Urinary bladder (tissue), 4 donors: ENCODE measurements around the gene SH2D7. TPM values are rescaled to one million over a fixed set of nuclear protein-coding genes. Genes with fewer than 3 reads are reported as not detected.
A peak's percentile ranks its signal among the peaks of the same experiment; 100 is the strongest.

Experiments
- DNase-seq: peaks from one replicate; pipeline ENCODE4 v3.0.0-alpha.2; 2015; ENCODE audit errors: extremely low spot score
- H3K27ac ChIP-seq: one replicate; pipeline ENCODE4 v1.5.1; 2013; ENCODE audit warnings: low read depth, mild to moderate bottlenecking, moderate library complexity
- H3K36me3 ChIP-seq: one replicate; pipeline ENCODE4 v1.6.1; 2013; ENCODE audit warnings: mild to moderate bottlenecking, moderate library complexity; ENCODE audit not compliant: insufficient read depth
- H3K4me1 ChIP-seq: one replicate; pipeline ENCODE4 v1.6.1; 2013; ENCODE audit warnings: mild to moderate bottlenecking, moderate library complexity; ENCODE audit not compliant: insufficient read depth
- H3K4me3 ChIP-seq: one replicate; pipeline ENCODE4 v1.5.1; 2013; ENCODE audit warnings: low read depth, low read length
- WGBS: extraction: QIAGEN DNeasy Blood & Tissue Kit; methylation state at CpG from one replicate; pipeline ENCODE4 v1.1.7; 2013; 5-methylcytosine and 5-hydroxymethylcytosine counted together
- polyA plus RNA-seq: library from polyadenylated mRNA; stranded (reverse); fragments of 200-250 nt; gene quantifications from one replicate; pipeline ENCODE4 v1.2.3, GENCODE V29; 2013
- total RNA-seq: library from RNA; depleted of rRNA; stranded (reverse); fragments of >200 nt; gene quantifications from one replicate; pipeline ENCODE4 v1.2.3, GENCODE V29; 2014
- donor health status: healthy with polysubstance abuse.
- donor health status: healthy.

SH2D7 gene
- not detected for total RNA-seq
- polyA plus RNA-seq, result not detected

DNA sequence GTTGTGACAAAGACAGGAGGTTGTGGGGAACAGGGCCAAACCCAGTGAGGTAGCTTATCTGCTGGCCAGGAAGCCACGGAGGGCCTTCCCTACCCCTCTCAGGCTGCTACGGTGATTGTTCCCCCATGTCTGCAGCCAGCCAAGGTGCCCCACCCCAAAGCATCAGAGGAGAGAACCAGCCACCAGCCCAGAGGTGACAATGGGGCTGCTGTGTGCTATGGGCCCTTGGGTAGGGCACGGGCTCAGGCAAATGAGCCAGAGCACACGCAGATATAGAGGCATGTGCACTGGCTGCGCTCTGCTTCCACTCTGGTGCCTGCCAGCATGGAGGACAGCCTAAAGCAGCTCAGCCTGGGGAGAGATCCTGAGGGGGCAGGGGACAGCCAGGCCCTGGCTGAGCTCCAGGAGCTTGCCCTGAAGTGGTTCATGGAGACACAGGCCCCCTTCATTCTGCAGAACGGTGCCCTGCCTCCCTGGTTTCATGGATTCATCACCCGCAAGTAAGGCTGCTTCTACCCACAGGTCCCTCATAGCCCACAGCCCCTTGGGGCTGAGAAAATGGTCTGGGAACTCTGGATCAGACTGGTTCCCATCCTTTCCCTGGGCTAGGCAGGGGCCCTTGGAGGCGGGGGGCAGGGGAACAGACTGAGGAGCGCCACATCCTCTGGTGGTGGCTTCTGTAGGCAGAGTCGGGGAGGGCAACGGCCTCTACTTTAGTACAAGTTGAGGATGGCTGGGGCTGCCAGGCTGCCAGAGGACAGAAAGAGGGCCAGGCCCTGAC, at the start of gene SH2D7:
TSS of gene SH2D7 (plus strand) at position 301 of the 781 bp plus-strand sequence. CDS start at position 325, 24 bp downstream.
- no peak for DNase-seq
- no peaks in the 10 kb centered on the region for H3K4me1 ChIP-seq
- H3K4me3 ChIP-seq, result no peak within 1 kb of the TSS
- H3K36me3 ChIP-seq, result no peaks in the 10 kb centered on the region
- 72% methylated on average over 11 of the region's 11 CpGs for WGBS
- H3K27ac ChIP-seq, result no peak within 1 kb of the TSS

DNA sequence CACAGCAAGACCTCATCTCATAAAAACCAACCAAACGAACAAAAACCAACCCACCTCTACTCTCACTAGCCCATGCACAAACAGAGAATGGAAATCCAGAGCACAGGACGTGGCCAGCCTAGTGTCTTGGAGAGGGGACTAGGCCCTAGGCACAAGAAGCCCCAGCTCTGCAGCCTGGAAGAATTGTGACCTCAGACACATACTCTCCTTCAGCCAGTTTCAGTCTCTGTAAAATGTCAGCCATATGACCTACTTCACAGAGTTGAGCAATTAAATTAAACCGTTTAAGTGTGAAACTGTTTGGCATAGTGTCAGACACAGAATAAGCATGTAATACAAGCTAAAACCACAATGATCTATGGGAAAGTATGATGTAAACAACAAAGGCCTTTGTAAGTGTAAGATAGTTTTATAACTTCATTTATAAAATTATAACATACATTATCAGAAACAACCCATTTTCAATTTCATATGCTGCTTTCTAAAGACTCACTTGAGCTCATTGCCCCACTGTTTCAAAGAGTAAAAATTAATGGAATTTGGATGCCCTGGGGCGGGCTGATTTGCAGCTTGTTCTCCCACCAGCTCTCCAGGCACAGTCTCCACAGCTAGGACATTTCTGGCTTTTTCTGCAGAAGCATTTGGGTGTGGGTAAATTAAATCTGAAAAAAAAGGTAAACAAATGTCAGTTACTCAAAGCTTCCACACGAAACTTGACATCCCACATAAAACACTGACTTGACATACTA, 47.8 kb upstream of the SH2D7 start:
- H3K27ac ChIP-seq, result no peak overlapping the region
- H3K4me1 ChIP-seq, result peaks cover 9% of the 10 kb centered on the region
- peaks cover 5% of the 10 kb centered on the region for H3K36me3 ChIP-seq
- no peak overlapping the region for H3K4me3 ChIP-seq
- 58% methylated on average over 5 of the region's 5 CpGs for WGBS
- DNase-seq, result no peak

DNA sequence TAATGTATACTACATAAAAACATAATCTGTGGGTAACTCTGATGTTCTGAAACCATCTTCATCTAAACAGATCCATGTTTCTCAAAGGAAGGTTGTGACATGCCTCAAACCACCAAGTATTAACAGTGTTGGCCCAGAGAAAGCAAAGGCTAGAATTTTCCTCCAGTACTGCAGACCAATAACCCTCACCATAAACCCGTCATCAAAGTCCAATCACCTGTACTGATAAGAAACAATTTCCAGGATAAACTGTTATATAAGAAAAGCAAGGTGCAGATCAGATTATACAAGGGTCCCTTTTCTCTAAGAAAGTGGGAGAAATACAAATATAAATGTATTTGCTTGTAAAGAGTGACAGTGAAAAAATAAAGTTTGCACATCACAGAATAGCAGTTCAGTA, 47.2 kb upstream of the SH2D7 start:
- Histone ChIP-seq H3K27ac (no peak overlapping the region), H3K36me3 (peaks cover 5% of the 10 kb centered on the region), H3K4me1 (peaks cover 9% of the 10 kb centered on the region), H3K4me3 (no peak overlapping the region)
- no peak for DNase-seq
- 69% methylated on average over 1 of the region's 1 CpG for WGBS

DNA sequence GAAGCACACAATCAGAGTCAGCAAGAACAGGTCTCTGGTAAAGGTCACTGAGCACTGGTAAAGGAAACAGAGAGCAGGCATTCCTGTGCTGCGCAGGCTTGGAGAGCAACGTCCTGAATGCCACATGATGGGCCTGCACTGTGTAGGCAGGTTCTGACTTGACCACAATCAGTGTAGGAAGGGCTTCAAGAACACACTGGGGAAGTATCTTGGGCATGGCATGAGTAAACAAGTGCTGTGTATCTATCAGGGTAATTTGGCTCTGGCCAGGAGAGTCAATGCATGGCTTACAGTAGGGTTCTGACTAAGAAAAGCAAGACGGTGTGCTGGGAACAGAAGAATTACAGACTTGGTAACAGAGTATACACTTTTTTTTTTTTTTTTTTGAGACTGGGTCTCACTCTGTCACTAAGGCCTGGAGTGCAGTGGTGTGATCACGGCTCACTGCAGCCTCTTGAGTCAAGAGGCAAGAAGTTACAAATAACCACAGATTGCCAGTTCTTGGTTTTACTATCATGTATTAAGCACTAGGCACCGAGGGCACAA, 45.5 kb upstream of the SH2D7 start:
- H3K27ac ChIP-seq, result peak overlapping the region; percentile 33
- H3K4me1 ChIP-seq, result peaks cover 11% of the 10 kb centered on the region
- WGBS, result 80% methylated on average over 5 of the region's 5 CpGs
- H3K36me3 ChIP-seq, result peaks cover 5% of the 10 kb centered on the region
- DNase-seq, result no peak
- H3K4me3 ChIP-seq, result no peak overlapping the region

DNA sequence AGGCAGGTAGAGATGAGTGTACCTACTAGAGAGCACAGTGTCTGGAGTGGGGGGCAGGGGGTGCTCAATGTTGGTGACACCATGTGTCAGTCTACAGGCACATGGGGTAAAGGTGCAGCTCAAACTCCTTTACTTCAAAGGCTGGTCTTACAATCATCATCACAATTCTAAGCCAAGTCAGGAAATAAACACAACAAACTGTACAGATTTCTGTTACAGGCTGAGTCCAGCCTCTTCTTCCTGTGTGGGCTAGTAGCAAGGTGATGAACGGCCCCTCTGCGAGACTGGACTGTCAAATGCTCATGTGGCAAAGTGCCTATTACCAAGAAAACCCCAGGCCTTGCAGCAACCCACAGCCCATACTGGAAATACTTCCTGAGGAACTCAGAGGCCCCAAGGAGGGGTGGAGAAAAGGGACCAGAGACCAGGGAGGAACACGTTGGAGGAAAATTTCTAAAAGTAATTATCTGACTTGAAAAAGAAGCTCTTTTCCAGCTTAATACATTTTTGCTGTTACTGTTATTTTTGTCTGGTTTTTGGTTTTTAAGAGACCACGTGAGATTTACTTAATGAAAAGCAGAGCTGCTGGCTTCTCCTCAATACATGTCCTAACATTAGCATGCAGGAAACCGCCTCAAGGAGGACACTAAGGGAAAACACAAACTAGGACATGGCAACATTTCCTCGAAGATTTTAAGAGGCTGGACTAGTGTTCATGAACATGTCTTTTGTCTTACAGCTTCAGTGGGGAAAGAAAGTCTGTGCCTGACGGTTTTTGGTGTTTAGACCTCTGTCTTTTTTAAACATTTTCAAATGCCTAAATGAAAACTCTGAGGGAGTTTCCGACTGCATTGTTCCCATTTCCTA, 44.4 kb upstream of the SH2D7 start:
- WGBS, result 28% methylated on average over 8 of the region's 8 CpGs
- Histone ChIP-seq H3K4me3 (no peak overlapping the region), H3K4me1 (peaks cover 14% of the 10 kb centered on the region), H3K27ac (peak overlapping the region; percentile 40), H3K36me3 (peaks cover 5% of the 10 kb centered on the region)
- DNase-seq, result no peak

DNA sequence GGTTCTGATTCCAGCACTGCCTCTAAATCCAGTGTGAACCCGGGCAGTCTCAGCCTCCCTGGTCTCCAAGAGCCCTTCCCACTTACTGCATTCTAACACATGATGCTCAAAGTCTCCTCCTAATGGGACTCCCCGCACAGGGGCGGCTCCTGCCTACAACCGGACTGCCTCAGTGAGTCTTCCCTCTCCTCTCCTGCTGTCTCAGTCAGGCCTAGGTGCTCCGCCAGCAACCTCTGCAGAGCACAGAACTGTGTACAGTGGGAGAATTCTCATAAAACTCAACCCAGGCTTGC, 43.8 kb upstream of the SH2D7 start:
- Histone ChIP-seq H3K4me1 (peaks cover 13% of the 10 kb centered on the region), H3K36me3 (peaks cover 4% of the 10 kb centered on the region), H3K27ac (peak overlapping the region; percentile 40), H3K4me3 (no peak overlapping the region)
- no peak for DNase-seq
- 57% methylated on average over 5 of the region's 5 CpGs for WGBS

DNA sequence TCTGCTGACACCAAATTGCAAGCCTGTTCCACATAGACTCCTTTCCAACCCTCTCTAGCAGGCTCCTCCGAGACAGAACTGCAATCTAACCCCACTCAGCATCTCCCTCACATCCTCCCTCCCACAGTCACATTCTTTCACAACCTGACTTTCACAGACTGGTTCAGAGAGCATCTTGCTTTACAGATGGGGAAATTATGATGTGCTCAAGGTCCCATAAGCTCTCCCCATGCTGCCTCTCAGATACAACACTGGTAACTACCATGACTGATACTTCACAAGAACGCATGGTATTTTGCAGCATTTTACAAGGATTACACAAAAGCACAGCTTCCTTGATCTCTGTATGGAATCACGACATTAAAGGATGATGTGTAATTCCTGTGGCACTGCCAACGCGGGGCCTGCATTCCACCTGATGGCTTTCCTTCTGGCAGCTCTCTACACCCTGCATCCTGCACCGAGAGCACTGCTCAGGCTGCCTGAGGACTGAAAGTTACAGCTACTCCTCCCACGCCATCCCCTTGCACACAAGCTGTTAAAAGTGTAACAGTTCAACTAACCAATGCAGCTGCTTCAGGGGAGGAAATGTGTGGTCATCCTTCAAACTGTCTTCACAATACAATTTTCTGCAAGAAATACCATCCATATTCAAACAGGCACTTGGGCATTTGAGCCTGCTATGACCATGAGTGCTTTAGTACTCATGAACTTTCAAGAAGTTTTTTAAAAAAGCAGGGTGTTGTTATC, 42.5 kb upstream of the SH2D7 start:
- 37% methylated on average over 7 of the region's 7 CpGs for WGBS

DNA sequence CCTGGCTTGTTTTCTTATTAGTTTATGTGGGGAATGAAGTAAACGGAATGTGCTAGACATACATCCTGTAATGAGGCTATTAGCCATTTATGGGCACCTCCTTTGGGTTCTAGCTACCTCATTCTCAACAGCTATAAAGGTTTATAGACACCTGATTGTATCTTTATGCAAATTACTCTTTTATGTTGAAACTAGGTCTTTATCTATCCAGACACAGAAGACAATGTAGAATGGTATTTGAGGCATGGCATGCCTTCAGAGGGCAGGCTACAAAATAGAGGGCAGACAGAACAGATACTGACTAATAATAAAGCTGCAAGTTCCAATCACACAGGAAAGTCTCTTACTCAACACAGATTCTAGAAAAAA, 41.9 kb upstream of the SH2D7 start:
- DNase-seq, result no peak
- Histone ChIP-seq H3K4me3 (no peak overlapping the region), H3K27ac (no peak overlapping the region), H3K36me3 (no peaks in the 10 kb centered on the region), H3K4me1 (peaks cover 10% of the 10 kb centered on the region)
- WGBS, result 63% methylated on average over 1 of the region's 1 CpG

More for the DNA sequence above, 42.5 kb upstream of the SH2D7 start:
- H3K4me3 ChIP-seq, result no peak overlapping the region
- no peak for DNase-seq
- no peaks in the 10 kb centered on the region for H3K36me3 ChIP-seq
- H3K27ac ChIP-seq, result no peak overlapping the region
- H3K4me1 ChIP-seq, result peaks cover 10% of the 10 kb centered on the region

DNA sequence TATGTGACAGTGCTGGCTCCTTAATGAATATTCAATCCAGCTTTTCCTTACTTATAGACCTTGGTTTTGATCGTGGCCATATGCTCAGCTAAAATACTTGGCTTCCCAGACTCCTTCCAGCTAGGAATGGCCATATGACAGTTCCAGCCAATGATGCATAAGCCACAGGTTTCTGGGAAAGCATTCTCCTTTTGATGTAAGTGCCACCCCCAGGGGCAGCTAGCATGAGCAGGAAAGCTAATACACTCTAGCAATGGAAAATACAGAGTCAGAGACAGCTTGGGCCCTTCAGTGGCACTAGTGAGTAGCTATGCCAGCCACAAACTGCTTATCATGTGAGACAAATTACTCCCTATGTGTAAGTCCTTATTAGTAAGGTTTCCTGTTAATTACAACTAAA, 41.5 kb upstream of the SH2D7 start:
- no peak for DNase-seq
- Histone ChIP-seq H3K27ac (no peak overlapping the region), H3K4me3 (no peak overlapping the region), H3K4me1 (peaks cover 10% of the 10 kb centered on the region), H3K36me3 (no peaks in the 10 kb centered on the region)
- 54% methylated on average over 1 of the region's 1 CpG for WGBS

DNA sequence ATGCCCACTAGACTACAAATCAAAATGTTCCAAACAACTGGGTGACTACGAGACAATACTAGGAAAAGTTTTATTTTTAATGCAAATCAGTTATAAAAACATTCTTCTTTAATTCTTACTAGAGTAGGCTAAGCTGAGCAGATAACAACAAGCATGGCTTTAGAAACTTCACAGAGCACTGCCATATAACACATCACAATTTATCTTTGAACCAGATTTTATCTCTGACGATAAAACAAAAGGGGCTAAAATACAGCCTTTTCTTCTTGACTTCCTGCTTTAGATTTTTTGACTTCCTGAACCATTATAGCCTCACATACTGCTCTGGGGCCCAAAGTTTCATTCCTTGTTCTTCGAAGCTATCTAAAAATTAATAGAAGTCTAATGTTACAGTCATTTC, 40.8 kb upstream of the SH2D7 start:
- Histone ChIP-seq H3K4me1 (peaks cover 10% of the 10 kb centered on the region), H3K36me3 (no peaks in the 10 kb centered on the region), H3K27ac (peak overlapping the region; percentile 33), H3K4me3 (no peak overlapping the region)
- DNase-seq, result no peak
- WGBS, result 47% methylated on average over 3 of the region's 3 CpGs

DNA sequence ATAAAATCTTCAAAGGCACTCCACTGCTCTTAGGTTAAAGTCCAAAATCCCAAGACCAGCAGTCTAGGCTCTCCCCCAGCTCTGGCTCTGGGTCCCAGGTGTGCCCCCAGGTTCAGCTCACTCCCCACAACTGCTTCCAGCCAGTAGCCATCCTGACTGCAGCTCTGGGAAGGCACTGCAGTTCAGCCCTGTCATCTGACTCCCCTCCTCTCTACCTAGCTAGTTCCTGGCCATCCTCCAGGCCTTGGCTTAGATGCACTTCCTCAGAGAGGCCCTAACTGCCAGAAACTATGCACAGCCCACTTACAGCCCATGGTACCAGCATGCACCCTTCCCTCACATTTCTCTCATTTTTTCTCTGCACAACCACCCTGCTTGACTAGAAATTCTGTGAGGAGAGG, 40.4 kb upstream of the SH2D7 start:
- peaks cover 10% of the 10 kb centered on the region for H3K4me1 ChIP-seq
- H3K4me3 ChIP-seq, result no peak overlapping the region
- no peaks in the 10 kb centered on the region for H3K36me3 ChIP-seq
- H3K27ac ChIP-seq, result peak overlapping the region; percentile 33
- no peak for DNase-seq

DNA sequence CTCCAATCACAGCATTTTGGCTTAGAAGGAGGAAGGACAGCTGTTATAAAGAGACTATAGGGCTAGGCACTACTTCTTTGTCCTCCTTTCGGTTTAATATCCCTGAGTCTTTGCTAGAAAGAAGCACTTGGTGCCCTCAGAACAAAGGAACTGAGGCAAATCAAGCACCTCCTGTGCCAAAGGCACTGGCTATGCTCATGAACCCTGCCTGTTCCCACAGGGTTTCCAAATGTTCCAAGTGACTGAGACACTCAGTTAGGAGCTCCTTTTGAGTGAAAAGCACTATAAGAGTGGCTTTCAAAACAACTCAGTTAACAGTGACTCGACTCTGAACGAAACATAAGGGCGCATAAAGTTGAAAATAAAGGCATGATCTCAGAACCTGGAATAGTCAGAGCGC, 39.8 kb upstream of the SH2D7 start:
- WGBS, result 88% methylated on average over 5 of the region's 5 CpGs
- Histone ChIP-seq H3K4me3 (no peak overlapping the region), H3K4me1 (peaks cover 7% of the 10 kb centered on the region), H3K27ac (no peak overlapping the region), H3K36me3 (no peaks in the 10 kb centered on the region)
- no peak for DNase-seq

DNA sequence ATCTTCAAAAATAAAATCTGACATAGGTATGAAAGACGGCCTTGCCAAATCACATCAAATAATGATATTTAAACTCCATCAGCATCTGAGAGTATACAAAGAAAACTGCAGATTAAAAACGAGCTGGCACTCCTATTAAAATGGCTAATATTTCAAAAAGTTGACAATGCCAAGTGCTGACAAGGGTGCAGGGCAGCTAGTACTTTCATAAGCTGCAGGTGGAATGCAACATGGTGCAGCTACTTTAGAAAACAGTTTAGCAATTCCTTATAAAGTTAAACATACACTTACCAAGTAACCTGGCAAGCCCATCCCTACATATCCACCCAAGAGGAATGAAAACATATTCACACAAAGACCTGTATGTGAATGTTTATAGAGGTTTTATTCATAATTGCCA, 37.8 kb upstream of the SH2D7 start:
- 76% methylated on average over 2 of the region's 2 CpGs for WGBS
- peaks cover 8% of the 10 kb centered on the region for H3K4me1 ChIP-seq

More for the DNA sequence above, 37.8 kb upstream of the SH2D7 start:
- Histone ChIP-seq H3K36me3 (no peaks in the 10 kb centered on the region), H3K27ac (no peak overlapping the region), H3K4me3 (no peak overlapping the region)
- no peak for DNase-seq
